Right lobe of liver (tissue), 6 donors: Measurements from ENCODE around the gene OR2G3. TPM values are rescaled to one million over a fixed set of nuclear protein-coding genes. Genes with fewer than 3 reads are reported as not detected.

Experiments
- ATAC-seq, 4 donors: fragments of 200-7000 bp; cut with Tn5 transposase; one replicate each; pipeline ENCODE4 v1.9.1; 2020; ENCODE audit warnings: mild to moderate bottlenecking in 4 of 4, moderate library complexity in 4 of 4
- DNase-seq, 3 donors: peaks; one replicate each; pipeline ENCODE4 v3.0.0-alpha.2; 2020
- H3K27ac ChIP-seq, 3 donors: fragments of 200-600 bp; one replicate each; pipeline ENCODE4 v1.8.0; 2022
- H3K27me3 ChIP-seq, 2 donors: fragments of 200-600 bp; one replicate each; pipeline ENCODE4 v1.8.0; 2022
- H3K36me3 ChIP-seq, 4 donors: fragments of 200-600 bp; sonication (generic) in 1 of 4; one replicate each; pipeline versions ENCODE4 v1.5.1 to v1.8.0; 2017 to 2022; ENCODE audit warnings: control low read depth in 1 of 4
- H3K4me1 ChIP-seq, 4 donors: fragments of 200-600 bp; sonication (generic) in 1 of 4; one replicate each; pipeline versions ENCODE4 v1.5.1 to v1.8.0; 2017 to 2022; ENCODE audit warnings: control low read depth in 1 of 4
- H3K4me3 ChIP-seq, 3 donors: fragments of 200-600 bp; one replicate each; pipeline ENCODE4 v1.8.0; 2022
- H3K9me3 ChIP-seq, 4 donors: fragments of 200-600 bp; sonication (generic) in 1 of 4; one replicate each; pipeline versions ENCODE4 v1.5.1 to v1.8.0; 2017 to 2022; ENCODE audit warnings: control low read depth in 1 of 4
- POLR2A ChIP-seq: fragments of 450-650 bp; IDR thresholded peaks from one replicate; pipeline ENCODE4 v1.6.1; 2017; ENCODE audit warnings: antibody characterized with exemption, mild to moderate bottlenecking
- WGBS: methylation state at CpG from one replicate; pipeline ENCODE4 v1.1.6; 2018; ENCODE audit warnings: low coverage, low lambda C conversion rate; ENCODE audit not compliant: insufficient coverage; ENCODE audit errors: missing lambda C conversion rate; 5-methylcytosine and 5-hydroxymethylcytosine counted together
- intact Hi-C, 2 donors: fragments of 100-400 bp; cut with DNase I; formaldehyde crosslinking; loops; one replicate each; pipeline versions ENCODE4 v1.11.2 to v1.14.1; 2022
- total RNA-seq, 6 experiments: library from RNA; depleted of rRNA in 2 of 6; stranded (reverse); fragments of >200 nt in 2 of 6; fragmentation: NEBNext Ultra II Directional in 3 of 6; extraction: Animal tissue kit (Norgen Biotek cat#: 25700) in 3 of 6; gene quantifications; one replicate each; pipeline versions ENCODE4 v1.1.0 to v1.2.4, GENCODE V29; 2016 to 2023
- TF ChIP-seq, protein P1 (sequence below), 4 donors: fragments of 200-600 bp in 3 of 4; fragments of 450-650 bp in 1 of 4; IDR thresholded peaks; one replicate each; pipeline versions ENCODE4 v1.5.1 to v1.8.0; 2016 to 2022; ENCODE audit warnings: antibody characterized with exemption in 4 of 4, mild to moderate bottlenecking in 2 of 4
- donor health status: DM: no; HTN: yes; CAD: no.
- donor health status: DM: no; HTN: no; CAD: no.
- donor health status: DM: no; HTN: no; CAD: no.
- donor health status: DM: no; HTN: yes; CAD: no.
- donor health status: DM: no; HTN: yes; CAD: no.

The OR2G3 gene
- total RNA-seq, 6 experiments from 2014 or later: not detected

DNA sequence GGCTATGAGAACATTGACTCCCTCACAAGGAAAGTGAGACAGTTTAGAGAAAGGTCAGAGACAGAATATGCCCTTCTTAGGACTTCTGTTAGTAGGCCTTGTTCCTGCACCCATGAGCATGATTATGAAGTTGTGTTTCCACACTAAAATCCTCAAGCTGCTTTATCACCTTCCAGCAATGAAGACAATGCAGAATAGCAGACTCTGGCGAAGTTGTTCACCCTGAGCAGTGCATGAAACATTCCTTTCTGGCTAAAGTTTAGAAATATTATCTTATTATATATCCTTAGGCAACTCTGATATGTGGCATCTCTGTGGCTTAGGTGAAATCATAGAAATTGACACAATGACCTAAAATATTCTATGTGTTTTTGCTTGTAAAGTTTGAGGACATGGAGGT is 31.1 kb upstream of the OR2G3 start:
- WGBS: 77% methylated on average over 1 of the region's 1 CpG
- intact Hi-C loops: no loop called here

GRCh38 chr1:247574664-247575063 is 30.7 kb upstream of the OR2G3 start:
- Histone ChIP-seq H3K27me3 (no peaks in the 10 kb centered on the region), H3K4me1 (no peaks in the 10 kb centered on the region), H3K27ac (no peak overlapping the region), H3K4me3 (no peak overlapping the region), H3K9me3 (no peaks in the 10 kb centered on the region), H3K36me3 (no peaks in the 10 kb centered on the region)
- ATAC-seq: no peak
- intact Hi-C loops: no loop called here
- no peak for DNase-seq
- TF ChIP-seq, protein P1, sequence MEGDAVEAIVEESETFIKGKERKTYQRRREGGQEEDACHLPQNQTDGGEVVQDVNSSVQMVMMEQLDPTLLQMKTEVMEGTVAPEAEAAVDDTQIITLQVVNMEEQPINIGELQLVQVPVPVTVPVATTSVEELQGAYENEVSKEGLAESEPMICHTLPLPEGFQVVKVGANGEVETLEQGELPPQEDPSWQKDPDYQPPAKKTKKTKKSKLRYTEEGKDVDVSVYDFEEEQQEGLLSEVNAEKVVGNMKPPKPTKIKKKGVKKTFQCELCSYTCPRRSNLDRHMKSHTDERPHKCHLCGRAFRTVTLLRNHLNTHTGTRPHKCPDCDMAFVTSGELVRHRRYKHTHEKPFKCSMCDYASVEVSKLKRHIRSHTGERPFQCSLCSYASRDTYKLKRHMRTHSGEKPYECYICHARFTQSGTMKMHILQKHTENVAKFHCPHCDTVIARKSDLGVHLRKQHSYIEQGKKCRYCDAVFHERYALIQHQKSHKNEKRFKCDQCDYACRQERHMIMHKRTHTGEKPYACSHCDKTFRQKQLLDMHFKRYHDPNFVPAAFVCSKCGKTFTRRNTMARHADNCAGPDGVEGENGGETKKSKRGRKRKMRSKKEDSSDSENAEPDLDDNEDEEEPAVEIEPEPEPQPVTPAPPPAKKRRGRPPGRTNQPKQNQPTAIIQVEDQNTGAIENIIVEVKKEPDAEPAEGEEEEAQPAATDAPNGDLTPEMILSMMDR (IDR thresholded peaks at IDR 0.05): no peak

More for the DNA sequence above, 31.1 kb upstream of the OR2G3 start:
- Histone ChIP-seq H3K4me3 (no peak overlapping the region), H3K4me1 (no peaks in the 10 kb centered on the region), H3K27me3 (no peaks in the 10 kb centered on the region), H3K36me3 (no peaks in the 10 kb centered on the region), H3K9me3 (no peaks in the 10 kb centered on the region), H3K27ac (no peak overlapping the region)
- TF ChIP-seq POLR2A: no peak
- TF ChIP-seq, protein P1 (IDR thresholded peaks at IDR 0.05): no peak
- no peak for DNase-seq
- no peak for ATAC-seq

- ATAC-seq (peak in 2 of 4 donors; percentile 37 to 44), DNase-seq (no peak)
- no peak overlapping the region for H3K4me3 ChIP-seq
- no peak overlapping the region for H3K27ac ChIP-seq
- H3K4me1 ChIP-seq: no peaks in the 10 kb centered on the region
- H3K9me3 ChIP-seq: no peaks in the 10 kb centered on the region
- no peaks in the 10 kb centered on the region for H3K36me3 ChIP-seq
- intact Hi-C loops: no loop called here
- 17% methylated on average over 3 of the region's 3 CpGs for whole genome bisulfite sequencing
- TF ChIP-seq POLR2A: no peak
- TF ChIP-seq, protein P1 (IDR thresholded peaks at IDR 0.05): peak; percentile 25 to 49 (median 44)
- H3K27me3 ChIP-seq: no peaks in the 10 kb centered on the region
These were observed 28.9 kb upstream of the OR2G3 start for GRCh38 chr1:247576514-247576913.

DNA sequence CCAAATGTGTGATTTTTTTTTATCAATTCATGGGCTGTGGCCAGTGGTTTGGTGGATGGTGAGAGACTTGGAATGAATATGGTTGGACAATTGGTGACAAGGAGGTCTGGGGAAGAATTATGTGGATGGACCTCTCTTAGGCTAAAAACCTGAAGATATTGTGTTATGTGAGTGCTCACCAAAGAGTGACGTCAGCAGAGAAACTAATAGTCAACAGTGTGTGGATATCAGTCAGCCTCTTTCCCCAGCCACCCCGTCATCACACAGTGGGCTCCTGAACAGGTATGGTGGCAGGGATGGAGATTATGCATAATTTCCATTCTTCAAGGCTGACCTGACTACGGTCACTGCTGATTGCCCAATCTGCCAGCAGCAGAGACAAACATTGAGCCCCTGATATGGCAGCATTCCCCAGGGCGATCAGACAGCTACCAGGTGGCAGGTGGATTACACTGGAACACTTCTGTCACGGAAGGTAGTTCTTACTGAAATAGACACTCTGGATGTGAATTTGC is 26.4 kb upstream of the OR2G3 start:
- ATAC-seq: no peak
- Histone ChIP-seq H3K4me3 (no peak overlapping the region), H3K4me1 (no peaks in the 10 kb centered on the region), H3K36me3 (no peaks in the 10 kb centered on the region), H3K27me3 (no peaks in the 10 kb centered on the region), H3K9me3 (no peaks in the 10 kb centered on the region), H3K27ac (no peak overlapping the region)
- WGBS: 41% methylated on average over 3 of the region's 5 CpGs
- no peak for TF ChIP-seq POLR2A
- TF ChIP-seq, protein P1 (IDR thresholded peaks at IDR 0.05): no peak
- intact Hi-C loops: no loop called here
- DNase-seq: no peak

DNA sequence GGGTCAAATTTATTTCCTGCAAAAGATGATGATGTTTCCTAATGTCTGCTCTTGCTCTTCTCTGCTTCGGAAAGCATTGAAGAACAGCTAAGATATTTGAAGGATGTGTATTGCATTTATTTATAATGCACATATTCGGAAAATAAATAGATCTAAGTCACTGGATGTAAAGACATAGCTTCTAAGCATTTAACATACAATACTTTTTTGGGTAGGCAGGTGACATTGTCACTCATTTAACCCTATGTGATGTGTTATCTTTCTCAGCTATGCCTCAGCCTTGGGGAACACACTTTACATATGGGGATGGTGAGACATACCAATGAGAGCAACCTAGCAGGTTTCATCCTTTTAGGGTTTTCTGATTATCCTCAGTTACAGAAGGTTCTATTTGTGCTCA is 17.3 kb upstream of the OR2G3 start, which contains the start of gene OR2G2:
Gene OR2G2, plus strand, starts transcription at position 301 of the 400 bp plus-strand sequence. Its CDS starts 0 bp downstream, at position 301.
- no peaks in the 10 kb centered on the region for H3K9me3 ChIP-seq
- H3K4me3 ChIP-seq: no peak within 1 kb of the TSS
- no peak for TF ChIP-seq POLR2A
- TF ChIP-seq, protein P1 (IDR thresholded peaks at IDR 0.05): no peak
- no peaks in the 10 kb centered on the region for H3K36me3 ChIP-seq
- WGBS: 53% methylated on average over 2 of the region's 2 CpGs
- H3K27ac ChIP-seq: no peak within 1 kb of the TSS
- no peak for ATAC-seq
- no peak for DNase-seq
- no peaks in the 10 kb centered on the region for H3K27me3 ChIP-seq
- H3K4me1 ChIP-seq: no peaks in the 10 kb centered on the region
- intact Hi-C loops: no loop called here
